Dendritic cell treated with granulocyte-macrophage colony-stimulating factor and Interleukin-4, amounts not matched to agents 40 ng/mL and 50 ng/mL, for 4 days (primary cell): ENCODE data around the gene MGAT4D.
"Not testable (repeated sequence)": the region's sequence is repeated elsewhere in the genome, so short reads cannot be mapped to it uniquely, and the experiment has no call there.

Source experiments
- H3K27ac Mint-ChIP-seq: one replicate; pipeline ENCODE4 v1.8.0; 2022; ENCODE audit warnings: mild to moderate bottlenecking, mixed read lengths
- H3K27me3 Mint-ChIP-seq: one replicate; pipeline ENCODE4 v1.8.0; 2022; ENCODE audit warnings: mild to moderate bottlenecking, mixed read lengths
- H3K36me3 Mint-ChIP-seq: one replicate; pipeline ENCODE4 v1.8.0; 2022; ENCODE audit warnings: low read depth, mixed read lengths
- H3K4me1 Mint-ChIP-seq: one replicate; pipeline ENCODE4 v1.8.0; 2022; ENCODE audit warnings: low read depth, mixed read lengths
- H3K4me3 Mint-ChIP-seq: one replicate; pipeline ENCODE4 v1.8.0; 2022; ENCODE audit warnings: mild to moderate bottlenecking, moderate library complexity, mixed read lengths
- H3K9me3 Mint-ChIP-seq: one replicate; pipeline ENCODE4 v1.8.0; 2022; ENCODE audit warnings: mixed read lengths
- intact Hi-C: fragments of 100-400 bp; cut with micrococcal nuclease; formaldehyde crosslinking; loops from one replicate; pipeline ENCODE4 v1.15.0; 2022

The MGAT4D gene

DNA sequence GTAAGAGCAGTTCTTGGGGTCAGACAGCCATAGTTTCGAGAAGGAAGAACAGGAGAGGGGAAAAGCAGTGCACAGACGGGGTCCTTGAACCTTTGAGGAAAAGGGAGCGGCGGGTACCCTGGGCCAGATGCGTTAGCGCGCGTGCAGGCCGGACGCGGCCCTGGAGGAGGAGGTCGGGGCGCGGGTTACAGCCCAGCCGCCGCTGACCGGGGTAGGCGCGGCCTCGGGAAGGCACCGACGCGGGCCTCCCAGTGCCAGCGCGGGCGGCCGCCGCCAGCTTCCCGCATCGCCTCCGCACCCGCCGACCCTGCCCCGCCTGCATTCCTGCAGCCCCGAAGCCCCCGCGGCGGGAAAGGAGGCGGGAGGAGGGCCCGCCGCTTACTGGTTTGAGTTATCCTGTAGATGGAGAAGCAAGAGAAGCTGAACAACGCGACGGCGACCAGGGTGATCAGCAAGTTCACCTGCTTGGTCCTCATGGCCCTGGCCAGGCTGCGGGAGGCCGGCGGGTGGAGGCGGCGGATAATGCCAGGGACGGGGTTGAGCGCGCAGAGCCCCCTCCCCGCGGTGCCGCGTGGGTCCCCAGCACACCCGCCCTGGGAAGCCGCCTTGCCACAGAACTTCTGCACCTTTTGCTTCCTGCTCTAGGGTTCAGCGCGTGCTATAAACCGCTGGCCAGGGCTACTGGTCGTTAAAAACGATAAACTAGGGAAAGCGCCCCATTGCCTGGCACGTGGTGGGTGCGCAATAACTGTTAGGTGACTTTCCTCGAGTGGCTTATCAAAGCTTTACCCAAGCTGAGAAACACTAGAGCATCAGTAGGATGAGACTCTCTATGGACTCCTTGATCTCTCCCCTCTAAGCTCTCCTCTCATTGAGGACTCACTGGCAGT, at the start of gene MGAT4D:
TSS of gene MGAT4D (minus strand) at position 547 of the 890 bp plus-strand sequence. CDS start at position 476, 71 bp downstream.
- Mint-ChIP-seq H3K4me3 (peak within 1 kb of the TSS; percentile 35), H3K27me3 (peaks cover 54% of the 10 kb centered on the region), H3K4me1 (peaks cover 7% of the 10 kb centered on the region), H3K36me3 (no peaks in the 10 kb centered on the region), H3K9me3 (no peaks in the 10 kb centered on the region), H3K27ac (no peak within 1 kb of the TSS)
- intact Hi-C loops: no loop called here

DNA sequence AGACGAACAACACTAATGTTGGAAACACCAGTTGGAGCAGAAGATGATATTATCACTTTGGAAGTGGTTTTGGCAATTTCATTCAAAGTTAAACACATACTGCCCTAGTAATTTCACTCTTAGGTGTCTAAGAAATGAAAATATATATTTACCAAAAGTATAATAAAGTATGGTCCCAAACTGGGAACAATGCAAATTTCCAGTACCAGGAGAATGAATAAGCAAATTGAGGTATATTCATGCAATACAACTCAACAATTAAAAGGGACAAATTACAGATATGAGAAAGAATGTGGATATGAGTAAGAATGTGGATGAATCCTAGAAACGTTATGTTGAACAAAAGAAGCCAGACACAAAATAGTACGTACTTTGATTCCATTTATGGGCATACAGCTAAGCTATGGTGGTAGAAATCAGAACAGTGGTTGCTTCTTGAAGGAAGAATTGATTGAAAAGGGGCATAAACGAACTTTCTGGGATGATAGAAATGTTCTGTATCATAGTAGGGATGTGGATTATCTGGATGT, 35.9 kb upstream of the MGAT4D start:
- H3K4me1 Mint-ChIP-seq: peaks cover 7% of the 10 kb centered on the region
- no peak overlapping the region for H3K4me3 Mint-ChIP-seq
- peaks cover 22% of the 10 kb centered on the region for H3K36me3 Mint-ChIP-seq
- intact Hi-C loops: no loop called here
- no peak overlapping the region for H3K27ac Mint-ChIP-seq
- H3K27me3 Mint-ChIP-seq: no peaks in the 10 kb centered on the region
- H3K9me3 Mint-ChIP-seq: no peaks in the 10 kb centered on the region

DNA sequence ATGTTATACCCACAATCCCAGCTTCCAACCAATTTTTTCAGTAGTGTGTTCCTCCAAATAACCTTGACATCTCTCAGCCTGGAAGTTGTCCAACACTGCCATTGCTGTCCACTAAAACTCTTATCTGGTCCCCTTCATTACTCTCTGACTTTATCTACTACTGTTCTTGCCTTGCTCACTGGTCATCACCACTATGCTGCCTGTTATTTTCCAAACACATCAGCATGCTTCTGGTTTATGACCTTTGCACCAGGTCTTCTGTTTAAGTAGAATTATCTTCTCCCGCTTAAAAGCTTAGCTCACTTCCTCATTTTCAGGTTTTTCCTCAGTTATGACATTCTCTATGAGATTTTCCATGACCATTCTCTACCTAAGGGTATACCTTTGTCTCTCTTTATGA, 31.3 kb upstream of the MGAT4D start:
- H3K27me3 Mint-ChIP-seq: no peaks in the 10 kb centered on the region
- H3K4me1 Mint-ChIP-seq: peaks cover 7% of the 10 kb centered on the region
- no peak overlapping the region for H3K4me3 Mint-ChIP-seq
- no peaks in the 10 kb centered on the region for H3K9me3 Mint-ChIP-seq
- H3K36me3 Mint-ChIP-seq: peaks cover 19% of the 10 kb centered on the region
- no peak overlapping the region for H3K27ac Mint-ChIP-seq
- intact Hi-C loops: loop anchor here (10.0 kb wide), 1 partner anchor 695 kb away; the partner anchor contains the start of gene ZNF330

DNA sequence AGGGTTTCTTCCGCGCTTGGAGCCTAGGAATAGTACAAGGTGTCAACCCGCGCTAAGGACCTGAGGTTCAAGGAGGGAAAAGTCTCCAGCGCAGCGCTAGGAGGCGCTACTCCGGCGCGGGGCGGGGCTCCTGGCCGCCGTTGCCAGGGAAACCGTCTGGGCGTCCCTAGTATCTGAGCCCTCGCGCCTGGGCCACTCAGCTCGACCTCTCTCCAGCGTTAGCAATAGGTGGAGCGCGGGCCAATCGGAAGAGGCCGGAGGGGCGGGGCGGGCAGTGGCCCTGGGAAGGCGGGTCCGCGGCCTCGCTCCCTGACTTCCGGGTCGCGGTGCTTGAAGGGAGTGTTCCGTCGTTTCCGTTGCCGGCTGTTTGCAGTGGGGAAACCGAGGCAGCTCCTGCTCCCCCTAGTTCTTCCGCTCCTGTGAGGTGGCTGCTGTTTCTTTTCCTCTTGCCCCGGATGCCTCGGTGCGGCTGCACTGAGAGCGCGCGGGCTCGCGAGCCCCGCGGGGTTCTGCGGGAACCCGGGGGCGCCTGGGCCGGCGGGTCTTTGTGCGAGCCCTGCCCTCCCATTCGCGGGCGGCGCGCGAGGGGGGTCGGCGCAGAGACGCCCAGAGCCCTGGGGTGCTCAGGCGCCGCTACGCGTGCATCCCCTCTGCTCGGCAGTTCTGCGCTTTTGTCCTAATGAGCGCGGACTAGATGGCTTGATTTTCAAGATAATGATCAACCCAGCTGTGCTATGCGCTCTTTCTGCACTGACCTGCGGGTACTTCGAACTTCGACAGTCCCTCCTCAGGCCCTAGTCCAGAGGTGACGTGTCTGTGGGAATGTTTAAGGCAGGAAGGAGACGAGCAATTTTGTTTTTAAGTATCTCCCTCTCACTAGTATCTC, 26.0 kb upstream of the MGAT4D start, which contains the start of gene ELMOD2:
TSS of gene ELMOD2 (plus strand) at position 312 of the 886 bp plus-strand sequence. CDS start 1,261 bp downstream, outside the sequence.
- Mint-ChIP-seq H3K9me3 (no peaks in the 10 kb centered on the region), H3K27me3 (no peaks in the 10 kb centered on the region), H3K27ac (peak within 1 kb of the TSS; percentile 91), H3K4me1 (peaks cover 6% of the 10 kb centered on the region), H3K36me3 (peaks cover 25% of the 10 kb centered on the region), H3K4me3 (peak within 1 kb of the TSS; percentile 92)
- intact Hi-C loops: loop anchor here (1.0 to 10.0 kb wide), 3 partner anchors 151 to 701 kb away; partner anchors contain the start of genes SCOC and ZNF330

DNA sequence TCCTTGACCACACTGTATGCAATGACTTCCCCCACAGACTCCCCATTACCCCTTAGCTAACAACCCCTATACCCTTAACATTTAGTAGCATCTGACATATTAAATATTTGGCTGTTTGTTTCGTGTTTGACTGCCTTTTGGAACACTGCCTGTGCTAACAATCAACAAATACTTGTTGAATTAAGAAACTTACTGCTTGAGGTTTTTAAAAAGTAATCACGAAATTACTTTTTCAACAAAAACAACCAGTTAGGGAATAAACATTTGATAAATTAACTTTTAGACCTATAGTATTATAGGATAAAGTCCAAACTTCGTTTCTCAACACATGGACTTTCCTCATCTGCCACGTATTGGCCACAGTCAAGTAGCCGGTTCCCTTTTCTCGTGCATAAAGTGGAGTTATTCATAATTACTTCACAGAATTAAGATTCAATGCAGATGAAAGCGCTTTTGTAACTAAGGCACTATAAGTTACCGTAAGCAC, 25.3 kb upstream of the MGAT4D start:
- intact Hi-C loops: loop anchor here (2.0 to 10.0 kb wide), 2 partner anchors 327 to 701 kb away; partner anchors contain the start of gene ZNF330
- H3K9me3 Mint-ChIP-seq: no peaks in the 10 kb centered on the region
- no peaks in the 10 kb centered on the region for H3K27me3 Mint-ChIP-seq
- peaks cover 6% of the 10 kb centered on the region for H3K4me1 Mint-ChIP-seq
- H3K36me3 Mint-ChIP-seq: peaks cover 25% of the 10 kb centered on the region
- peak overlapping the region; percentile 91 for H3K27ac Mint-ChIP-seq
- peak overlapping the region; percentile 92 for H3K4me3 Mint-ChIP-seq

DNA sequence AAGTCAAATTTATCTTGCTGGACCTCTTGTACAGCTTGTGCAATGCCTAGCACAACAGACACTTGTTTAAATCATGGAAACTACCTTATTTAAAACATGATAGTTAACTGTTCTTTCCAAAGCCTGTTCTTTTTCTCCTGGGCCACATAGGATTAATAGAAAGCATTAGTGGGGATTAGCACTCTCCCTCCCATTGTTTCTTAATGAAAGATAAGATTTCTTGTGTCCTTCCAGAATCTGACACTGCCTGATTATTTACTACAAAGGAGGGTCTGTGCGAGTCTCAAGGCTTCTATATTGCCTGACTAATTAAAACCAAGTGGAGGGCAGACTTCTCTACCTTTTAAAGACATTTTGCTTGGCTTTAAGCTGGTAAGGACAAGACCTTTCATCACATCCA, 17.3 kb upstream of the MGAT4D start:
- Mint-ChIP-seq H3K36me3 (no peaks in the 10 kb centered on the region), H3K27me3 (peaks cover 7% of the 10 kb centered on the region), H3K9me3 (no peaks in the 10 kb centered on the region), H3K4me1 (no peaks in the 10 kb centered on the region), H3K27ac (no peak overlapping the region), H3K4me3 (no peak overlapping the region)
- intact Hi-C loops: no loop called here

DNA sequence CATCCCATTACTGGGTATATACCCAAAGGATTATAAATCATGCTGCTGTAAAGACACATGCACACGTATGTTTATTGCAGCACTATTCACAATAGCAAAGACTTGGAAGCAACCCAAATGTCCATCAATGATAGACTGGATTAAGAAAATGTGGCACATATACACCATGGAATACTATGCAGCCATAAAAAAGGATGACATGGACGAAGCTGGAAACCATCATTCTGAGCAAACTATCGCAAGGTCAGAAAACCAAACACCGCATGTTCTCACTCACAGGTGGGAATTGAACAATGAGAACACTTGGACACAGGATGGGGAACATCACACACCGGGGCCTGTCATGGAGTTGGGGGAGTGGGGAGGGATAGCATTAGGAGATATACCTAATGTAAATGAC, 15.7 kb upstream of the MGAT4D start:
- H3K36me3 Mint-ChIP-seq, H3K27me3 Mint-ChIP-seq, intact Hi-C loops, H3K27ac Mint-ChIP-seq, H3K9me3 Mint-ChIP-seq, H3K4me3 Mint-ChIP-seq, H3K4me1 Mint-ChIP-seq: not testable (repeated sequence)

DNA sequence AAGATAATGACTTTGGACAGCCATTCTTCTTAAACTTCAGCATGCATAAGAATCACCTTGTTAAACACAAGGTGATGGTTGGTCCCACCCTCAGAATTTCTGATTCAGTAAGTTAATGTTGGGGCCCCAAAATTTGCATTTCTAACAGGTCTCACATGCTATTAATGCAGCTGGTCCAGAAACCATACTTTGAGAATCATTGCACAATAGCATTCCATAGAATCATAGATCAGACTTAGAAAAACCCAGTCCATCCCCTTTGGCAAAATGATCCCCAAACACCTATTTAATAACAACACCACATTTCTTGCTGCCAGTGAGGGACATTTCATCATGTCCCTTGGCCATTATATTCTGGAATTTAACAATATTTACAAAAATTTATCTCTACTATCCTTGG, 6.2 kb upstream of the MGAT4D start:
- Mint-ChIP-seq H3K27ac (no peak overlapping the region), H3K27me3 (peaks cover 34% of the 10 kb centered on the region), H3K9me3 (no peaks in the 10 kb centered on the region), H3K36me3 (no peaks in the 10 kb centered on the region), H3K4me1 (no peaks in the 10 kb centered on the region), H3K4me3 (no peak overlapping the region)
- intact Hi-C loops: no loop called here

DNA sequence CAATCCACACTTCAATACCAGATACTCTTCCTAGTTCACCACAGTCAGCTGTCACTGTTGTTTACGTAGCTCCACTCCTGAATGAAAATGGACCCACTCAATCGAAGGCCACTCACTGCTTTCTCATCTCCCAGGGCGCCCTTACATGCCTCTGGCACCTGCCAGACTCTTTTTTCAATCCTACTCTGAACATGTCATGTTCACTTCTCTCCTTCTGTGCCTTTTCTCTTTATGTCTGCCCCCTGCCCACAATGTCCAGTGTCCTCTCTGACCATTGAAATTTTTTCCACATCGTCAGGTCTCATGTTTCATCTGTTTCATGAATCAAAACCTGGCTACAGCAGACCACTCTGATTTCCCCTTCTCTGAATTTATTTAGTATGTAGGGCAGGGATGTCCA, 1.3 kb upstream of the MGAT4D start:
- Mint-ChIP-seq H3K4me1 (peaks cover 7% of the 10 kb centered on the region), H3K27ac (no peak overlapping the region), H3K4me3 (no peak overlapping the region), H3K27me3 (peaks cover 59% of the 10 kb centered on the region), H3K36me3 (no peaks in the 10 kb centered on the region), H3K9me3 (no peaks in the 10 kb centered on the region)
- intact Hi-C loops: no loop called here

DNA sequence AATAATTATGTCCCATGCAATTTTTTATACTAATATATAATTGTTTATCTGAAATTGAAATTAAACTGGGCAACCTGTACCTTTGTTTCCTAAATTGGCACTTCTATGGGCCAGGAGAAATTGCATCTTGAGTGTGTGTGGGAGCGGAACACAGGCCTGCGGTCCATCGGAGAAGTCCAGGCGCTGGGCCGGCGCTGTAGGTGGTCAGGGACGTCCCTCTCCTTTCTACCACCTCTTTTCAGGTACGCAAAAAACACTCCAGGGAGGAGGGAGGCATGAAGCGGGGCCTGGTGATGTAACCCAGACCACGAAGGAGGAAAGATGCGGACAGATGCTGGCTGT, 717 bp downstream of the MGAT4D start:
- H3K27me3 Mint-ChIP-seq: peaks cover 50% of the 10 kb centered on the region
- intact Hi-C loops: no loop called here
- H3K9me3 Mint-ChIP-seq: no peaks in the 10 kb centered on the region
- H3K36me3 Mint-ChIP-seq: no peaks in the 10 kb centered on the region
- peak overlapping the region; percentile 35 for H3K4me3 Mint-ChIP-seq
- H3K27ac Mint-ChIP-seq: no peak overlapping the region
- peaks cover 7% of the 10 kb centered on the region for H3K4me1 Mint-ChIP-seq

DNA sequence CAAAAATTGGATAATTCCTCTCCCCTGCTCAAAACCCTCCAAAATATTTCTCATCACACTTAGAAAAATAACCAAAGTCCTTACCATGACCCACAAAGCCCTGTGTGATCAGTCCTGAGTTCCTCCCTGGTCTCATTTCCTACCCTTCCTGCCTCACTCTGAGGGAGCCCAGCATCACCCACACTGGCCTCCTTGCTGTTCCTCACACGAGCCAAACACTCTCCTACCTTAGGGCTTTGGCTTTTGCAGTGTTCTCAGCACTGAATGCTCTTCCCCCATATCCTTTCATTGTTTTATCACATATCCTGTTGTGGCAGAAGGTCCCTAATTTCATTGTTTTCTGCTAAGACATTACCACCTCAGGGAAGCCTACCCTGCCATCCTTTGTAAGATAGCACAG, 12.2 kb downstream of the MGAT4D start:
- Mint-ChIP-seq H3K9me3 (peaks cover 14% of the 10 kb centered on the region), H3K36me3 (no peaks in the 10 kb centered on the region), H3K27ac (no peak overlapping the region), H3K4me3 (no peak overlapping the region), H3K27me3 (peaks cover 4% of the 10 kb centered on the region), H3K4me1 (no peaks in the 10 kb centered on the region)
- intact Hi-C loops: no loop called here

DNA sequence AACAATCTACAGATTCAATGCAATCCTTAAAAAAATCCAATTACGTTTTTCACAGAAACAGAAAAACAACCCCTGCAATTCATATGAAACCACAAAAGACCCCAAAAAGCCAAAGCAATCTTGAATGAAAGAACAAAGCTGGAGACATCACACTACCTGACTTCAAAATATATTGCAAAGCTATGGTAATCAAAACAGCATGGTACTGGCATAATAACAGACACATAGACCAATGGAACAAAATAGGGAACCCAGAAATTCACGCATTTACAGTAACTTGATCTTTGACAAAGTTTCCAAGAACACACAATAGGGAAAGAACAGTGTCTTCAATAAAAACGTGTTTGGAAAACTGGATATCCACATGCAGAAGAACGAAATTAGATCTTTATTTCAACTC, 14.6 kb downstream of the MGAT4D start:
- intact Hi-C loops: no loop called here
- Mint-ChIP-seq H3K4me3 (no peak overlapping the region), H3K9me3 (peaks cover 14% of the 10 kb centered on the region), H3K36me3 (no peaks in the 10 kb centered on the region), H3K27me3 (no peaks in the 10 kb centered on the region), H3K27ac (no peak overlapping the region), H3K4me1 (no peaks in the 10 kb centered on the region)

DNA sequence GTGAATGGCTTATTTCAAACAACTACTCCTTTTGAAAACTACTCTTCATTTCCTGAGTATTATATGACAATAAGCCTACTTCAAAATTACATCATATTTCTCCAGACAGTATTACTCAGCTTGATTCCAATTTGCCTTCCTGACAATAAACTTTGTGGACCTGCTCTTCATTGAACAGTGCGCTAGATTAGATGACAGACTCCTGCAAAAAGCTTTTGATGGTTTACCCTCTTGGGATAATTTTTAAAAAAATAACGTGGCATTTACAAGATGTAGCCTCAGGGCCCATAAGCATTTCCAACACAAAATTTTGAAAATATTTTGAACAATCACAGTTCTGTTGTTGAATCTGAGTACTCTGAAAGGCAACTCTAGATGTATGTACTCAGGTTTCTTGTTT, 25.9 kb downstream of the MGAT4D start:
- H3K4me3 Mint-ChIP-seq: no peak overlapping the region
- no peak overlapping the region for H3K27ac Mint-ChIP-seq
- intact Hi-C loops: no loop called here
- no peaks in the 10 kb centered on the region for H3K36me3 Mint-ChIP-seq
- H3K4me1 Mint-ChIP-seq: no peaks in the 10 kb centered on the region
- H3K27me3 Mint-ChIP-seq: peaks cover 8% of the 10 kb centered on the region
- no peaks in the 10 kb centered on the region for H3K9me3 Mint-ChIP-seq
